KOPT-K1 (cell line): ENCODE data around the gene GALNT17.

Experiments used
- H3K27ac ChIP-seq: fragments of 200-600 bp; sonication (generic); 2 replicates; pipeline ENCODE4 v1.5.1; 2016; ENCODE audit warnings: antibody characterized with exemption, mild to moderate bottlenecking, low read depth, low read length; ENCODE audit not compliant: poor library complexity, severe bottlenecking
- H3K36me3 ChIP-seq: fragments of 200-600 bp; sonication (generic); 2 replicates; pipeline ENCODE4 v1.5.1; 2017; ENCODE audit warnings: antibody characterized with exemption, mild to moderate bottlenecking, low read length, moderate library complexity; ENCODE audit not compliant: insufficient read depth
- H3K9me3 ChIP-seq: fragments of 200-600 bp; sonication (generic); 2 replicates; pipeline ENCODE4 v1.5.1; 2017; ENCODE audit warnings: antibody characterized with exemption, low read length, mild to moderate bottlenecking; ENCODE audit not compliant: insufficient read depth, poor library complexity, severe bottlenecking

Gene GALNT17

GRCh38 chr7:71386152-71386785 lies 254.3 kb downstream of the GALNT17 start:
- H3K27ac ChIP-seq: no peak overlapping the region
- no peaks in the 10 kb centered on the region for H3K36me3 ChIP-seq
- H3K9me3 ChIP-seq: peaks cover 12% of the 10 kb centered on the region

- peaks cover 12% of the 10 kb centered on the region for H3K9me3 ChIP-seq
These were observed 256.2 kb downstream of the GALNT17 start for GRCh38 chr7:71388181-71388580.

DNA sequence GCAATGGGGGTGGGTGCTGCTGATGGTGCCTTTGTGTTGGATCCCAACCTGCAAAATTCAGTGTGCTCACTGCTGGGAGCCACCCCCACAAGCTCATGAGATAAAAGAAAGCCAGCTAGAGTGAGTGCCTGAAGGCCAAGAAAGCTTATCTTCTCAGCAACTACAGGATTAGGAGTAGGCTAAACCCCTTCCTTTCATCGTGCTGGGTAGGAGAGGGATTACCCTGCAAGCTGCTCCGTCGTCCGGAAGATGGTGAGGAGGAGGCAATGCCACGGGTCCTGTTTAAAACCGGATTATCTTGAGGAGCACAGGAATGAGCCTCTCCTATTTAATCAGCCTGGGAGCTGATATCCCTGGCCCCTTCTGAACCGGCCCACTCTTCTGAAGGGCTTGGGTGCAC lies 258.0 kb downstream of the GALNT17 start:
- Histone ChIP-seq H3K9me3 (peaks cover 12% of the 10 kb centered on the region), H3K27ac (no peak overlapping the region), H3K36me3 (no peaks in the 10 kb centered on the region)

More at GRCh38 chr7:71388181-71388580, 256.2 kb downstream of the GALNT17 start:
- no peak overlapping the region for H3K27ac ChIP-seq
- H3K36me3 ChIP-seq: no peaks in the 10 kb centered on the region

GRCh38 chr7:71393661-71394060 lies 261.7 kb downstream of the GALNT17 start:
- Histone ChIP-seq H3K27ac (no peak overlapping the region), H3K36me3 (no peaks in the 10 kb centered on the region), H3K9me3 (peaks cover 12% of the 10 kb centered on the region)

- no peaks in the 10 kb centered on the region for H3K36me3 ChIP-seq
- H3K9me3 ChIP-seq: no peaks in the 10 kb centered on the region
- no peak overlapping the region for H3K27ac ChIP-seq
These were observed 270.7 kb downstream of the GALNT17 start for GRCh38 chr7:71402684-71403083.

DNA sequence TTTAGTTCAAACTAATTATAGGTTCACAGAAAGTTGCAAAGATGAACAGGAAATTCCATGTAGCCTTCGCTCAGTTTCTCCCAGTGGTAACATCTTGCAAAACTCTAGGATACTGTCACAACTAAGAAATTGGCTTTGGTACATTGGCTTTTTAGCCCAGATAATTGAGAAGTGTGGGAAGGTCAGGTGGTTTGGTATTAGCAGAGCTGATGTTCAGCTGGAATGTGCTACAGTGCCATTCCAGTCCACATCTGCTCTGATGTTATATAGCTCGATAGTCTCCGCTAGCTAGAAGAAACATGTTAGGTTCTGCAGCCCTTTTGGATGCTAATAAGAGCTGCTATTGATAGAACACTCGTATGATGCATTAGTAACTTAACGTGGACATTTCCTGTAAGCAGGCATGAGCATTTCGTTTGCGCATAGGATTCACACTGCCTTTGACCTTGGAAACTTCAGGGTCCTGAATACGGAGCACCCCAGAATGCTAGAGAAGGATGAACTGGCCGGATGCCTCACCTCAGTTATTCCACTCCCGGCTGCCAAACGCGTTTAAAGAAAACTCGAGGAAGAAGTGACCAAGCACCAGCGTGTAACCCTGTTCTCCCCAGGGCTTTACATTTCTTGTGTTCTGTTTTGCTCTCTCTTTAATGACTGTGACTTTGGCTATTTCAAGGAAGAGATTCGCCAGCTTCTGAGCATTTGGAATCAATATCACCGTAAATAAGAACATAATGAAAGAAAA lies 271.4 kb downstream of the GALNT17 start:
- no peak overlapping the region for H3K27ac ChIP-seq
- H3K36me3 ChIP-seq: no peaks in the 10 kb centered on the region
- H3K9me3 ChIP-seq: peaks cover 3% of the 10 kb centered on the region

DNA sequence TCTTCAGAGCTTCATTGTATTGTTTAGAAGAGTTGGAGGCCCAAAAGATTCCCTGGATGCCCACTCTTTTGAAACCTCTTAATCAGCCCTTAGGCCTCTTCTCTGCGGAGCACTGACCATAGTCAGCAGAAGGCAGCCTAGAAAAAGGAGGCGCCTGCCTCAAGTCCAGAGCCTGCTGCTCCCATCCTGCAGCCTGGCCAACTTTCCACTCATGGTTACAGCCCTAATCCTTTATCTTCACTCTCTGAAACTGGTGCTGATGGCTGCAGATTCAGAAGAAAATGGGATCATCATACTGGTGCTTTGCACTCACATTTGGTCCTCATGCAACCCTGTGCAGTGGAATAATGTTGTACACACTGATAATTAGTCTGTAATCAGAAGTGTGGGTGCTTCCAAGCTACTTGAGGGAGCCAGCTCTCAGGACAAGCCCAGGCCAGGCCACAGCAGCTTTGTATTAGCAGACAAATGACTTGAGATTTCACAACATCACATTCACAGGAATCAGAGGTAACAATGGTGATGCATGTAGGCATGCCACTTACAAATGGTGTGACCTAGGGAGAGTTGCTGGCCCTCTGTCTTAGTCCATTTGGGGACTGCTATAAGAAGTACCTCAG lies 272.9 kb downstream of the GALNT17 start:
- Histone ChIP-seq H3K9me3 (peaks cover 12% of the 10 kb centered on the region), H3K36me3 (no peaks in the 10 kb centered on the region), H3K27ac (no peak overlapping the region)

DNA sequence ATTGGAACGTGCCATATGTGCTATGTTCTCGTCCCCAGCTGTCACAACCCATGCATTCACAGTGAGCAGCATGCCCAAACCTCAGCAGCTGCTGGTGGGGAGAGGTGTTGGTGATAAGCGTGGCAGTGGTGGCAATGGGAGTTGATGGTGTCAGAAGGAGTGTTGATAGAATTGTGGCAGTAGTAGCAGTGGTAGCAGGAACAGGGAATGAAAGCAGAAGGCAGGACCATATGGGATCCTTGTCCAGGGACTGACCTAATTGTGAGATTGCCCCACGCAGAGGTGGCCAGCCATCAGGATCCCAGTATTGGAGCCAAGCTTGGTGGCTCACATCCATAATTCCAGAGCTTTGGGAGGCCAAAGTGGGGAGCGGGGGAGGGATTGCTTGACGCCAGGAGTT lies 276.3 kb downstream of the GALNT17 start:
- Histone ChIP-seq H3K36me3 (no peaks in the 10 kb centered on the region), H3K27ac (no peak overlapping the region), H3K9me3 (peaks cover 13% of the 10 kb centered on the region)

GRCh38 chr7:71409550-71410157 lies 277.7 kb downstream of the GALNT17 start:
- Histone ChIP-seq H3K36me3 (no peaks in the 10 kb centered on the region), H3K9me3 (peaks cover 13% of the 10 kb centered on the region), H3K27ac (no peak overlapping the region)

DNA sequence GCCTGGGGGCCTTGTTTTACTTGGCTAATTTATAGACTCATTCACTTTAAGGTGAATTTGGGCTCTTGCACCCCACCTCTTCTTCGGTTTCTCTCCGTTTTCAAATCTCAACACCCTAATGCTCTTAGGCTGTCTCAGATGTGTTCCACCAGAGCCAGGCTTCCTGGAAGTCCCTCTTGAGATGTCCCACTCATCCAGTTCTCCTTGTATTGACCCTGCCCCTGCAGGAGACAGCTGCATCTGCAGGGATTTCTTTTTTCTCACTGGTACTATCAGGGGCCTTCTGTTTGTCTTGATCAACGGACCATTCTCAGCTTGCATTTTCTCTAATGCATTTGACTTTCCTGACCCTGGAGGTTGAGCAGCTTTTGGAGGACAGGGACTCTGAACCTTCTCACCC lies 279.5 kb downstream of the GALNT17 start:
- H3K9me3 ChIP-seq: peaks cover 13% of the 10 kb centered on the region
- no peaks in the 10 kb centered on the region for H3K36me3 ChIP-seq
- H3K27ac ChIP-seq: no peak overlapping the region

DNA sequence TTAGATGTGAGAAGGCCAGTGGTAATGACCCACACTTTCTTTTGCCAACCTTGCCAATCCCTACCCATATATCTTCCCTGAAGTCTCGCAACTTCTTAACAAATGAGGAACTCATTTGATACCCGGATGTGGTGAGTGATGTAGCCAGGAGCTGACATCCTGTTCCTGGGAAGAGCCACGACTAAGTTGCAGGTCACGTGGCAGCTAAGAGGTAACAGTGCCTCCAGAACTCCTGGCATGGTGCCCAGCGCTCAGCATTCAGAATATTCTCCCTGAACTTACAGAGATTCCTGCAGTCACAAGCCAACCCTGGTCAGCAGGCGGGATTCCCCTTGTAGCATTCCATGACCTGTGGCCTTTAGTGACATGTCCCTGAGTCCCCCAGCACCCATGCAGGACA lies 282.5 kb downstream of the GALNT17 start:
- Histone ChIP-seq H3K9me3 (peaks cover 9% of the 10 kb centered on the region), H3K27ac (no peak overlapping the region), H3K36me3 (no peaks in the 10 kb centered on the region)

GRCh38 chr7:71419546-71420337 lies 287.8 kb downstream of the GALNT17 start:
- Histone ChIP-seq H3K9me3 (peaks cover 5% of the 10 kb centered on the region), H3K27ac (no peak overlapping the region), H3K36me3 (no peaks in the 10 kb centered on the region)

- Histone ChIP-seq H3K36me3 (no peaks in the 10 kb centered on the region), H3K27ac (no peak overlapping the region), H3K9me3 (peaks cover 5% of the 10 kb centered on the region)
These were observed 290.2 kb downstream of the GALNT17 start for GRCh38 chr7:71422104-71422503.

GRCh38 chr7:71424166-71425035 lies 292.5 kb downstream of the GALNT17 start:
- Histone ChIP-seq H3K36me3 (no peaks in the 10 kb centered on the region), H3K9me3 (peaks cover under 1% of the 10 kb centered on the region), H3K27ac (no peak overlapping the region)
